GM12878 (cell line): Measurements from ENCODE around the gene DHX57.

Source experiments
- BHLHE40 ChIP-seq, 2 experiments: fragments of 450-650 bp in 1 of 2; IDR thresholded peaks; 2 replicates each; pipeline ENCODE4 v1.6.1; 2011 to 2017; ENCODE audit warnings: low read depth in 2 of 2, borderline replicate concordance in 1 of 2, improper control_type of control experiment in 1 of 2, low read length in 1 of 2, mild to moderate bottlenecking in 1 of 2
- CTCF ChIP-seq, 3 experiments: IDR thresholded peaks in 2 of 3; conservative IDR thresholded peaks in 1 of 3; 2 replicates each; pipeline ENCODE4 v1.5.1; 2011; ENCODE audit warnings: low read depth in 3 of 3, low read length in 3 of 3, mild to moderate bottlenecking in 3 of 3, control low read depth in 2 of 3, moderate library complexity in 2 of 3, inconsistent platforms in 1 of 3, mixed read lengths in 1 of 3; ENCODE audit not compliant: control insufficient read depth in 2 of 3, insufficient read depth in 1 of 3; ENCODE audit errors: extremely low read depth in 1 of 3
- RAD21 ChIP-seq: IDR thresholded peaks from 2 replicates; pipeline ENCODE4 v1.6.1; 2011; ENCODE audit warnings: mild to moderate bottlenecking, low read depth, low read length, moderate library complexity; ENCODE audit not compliant: insufficient read depth

GRCh38 chr2:38792751-38793150 lies 83.0 kb downstream of the DHX57 start:
- no peak for TF ChIP-seq CTCF (IDR thresholded peaks at IDR 0.05 in 2 of 3, conservative IDR thresholded peaks at IDR 0.05 in 1 of 3; ENCODE audit: control insufficient read depth in 2 of 3, extremely low read depth in 1 of 3, insufficient read depth in 1 of 3, low read depth in 3 of 3, low read length in 3 of 3)
- TF ChIP-seq RAD21 = no peak
- no peak for TF ChIP-seq BHLHE40 (IDR thresholded peaks at IDR 0.05; ENCODE audit: borderline replicate concordance in 1 of 2, low read depth in 2 of 2, low read length in 1 of 2)
